GM23338 (cell line): ENCODE measurements around the gene SPECC1. TPM values are rescaled to one million over a fixed set of nuclear protein-coding genes. Genes with fewer than 3 reads are reported as not detected.

Experiments used
- ATAC-seq: fragments of 200-7000 bp; cut with Tn5 transposase; 3 replicates; pipeline ENCODE4 v1.9.1; 2020
- DNase-seq: peaks from one replicate; pipeline ENCODE4 v3.0.0-alpha.2; 2015; ENCODE audit warnings: low spot score
- H2AFZ ChIP-seq: fragments of 200-600 bp; sonication (generic); 2 replicates; pipeline ENCODE4 v1.8.0; 2016; ENCODE audit warnings: antibody characterized with exemption, mild to moderate bottlenecking, moderate library complexity
- H3F3A ChIP-seq: fragments of 200-600 bp; sonication (generic); replicated peaks from 2 replicates; pipeline ENCODE4 v1.8.0; 2017; ENCODE audit warnings: antibody characterized with exemption, mixed run types, low read depth
- H3K27ac ChIP-seq: fragments of 200-600 bp; sonication (generic); 2 replicates; pipeline ENCODE4 v1.6.1; 2016; ENCODE audit warnings: low read depth
- H3K27me3 ChIP-seq: fragments of 200-600 bp; sonication (generic); 2 replicates; pipeline ENCODE4 v1.8.0; 2016; ENCODE audit warnings: mild to moderate bottlenecking, mixed run types, moderate library complexity; ENCODE audit not compliant: insufficient read depth
- H3K36me3 ChIP-seq: fragments of 200-600 bp; sonication (generic); 2 replicates; pipeline ENCODE4 v1.8.0; 2016; ENCODE audit warnings: mild to moderate bottlenecking; ENCODE audit not compliant: insufficient read depth
- H3K4me1 ChIP-seq: fragments of 200-600 bp; sonication (generic); 2 replicates; pipeline ENCODE4 v1.8.0; 2016; ENCODE audit warnings: mild to moderate bottlenecking, moderate library complexity; ENCODE audit not compliant: insufficient read depth
- H3K4me2 ChIP-seq: fragments of 200-600 bp; sonication (generic); 2 replicates; pipeline ENCODE4 v1.7.1; 2017; ENCODE audit warnings: mixed run types
- H3K4me3 ChIP-seq: fragments of 200-600 bp; sonication (generic); 2 replicates; pipeline ENCODE4 v1.6.1; 2016; ENCODE audit warnings: mixed run types
- H3K79me2 ChIP-seq: fragments of 200-600 bp; sonication (generic); replicated peaks from 2 replicates; pipeline ENCODE4 v1.8.0; 2017; ENCODE audit warnings: mild to moderate bottlenecking; ENCODE audit not compliant: insufficient read depth
- H3K9me2 ChIP-seq: fragments of 200-600 bp; sonication (generic); 2 replicates; pipeline ENCODE4 v1.8.0; 2017; ENCODE audit not compliant: insufficient read depth
- H4K20me1 ChIP-seq: fragments of 200-600 bp; sonication (generic); replicated peaks from 2 replicates; pipeline ENCODE4 v1.8.0; 2017; ENCODE audit warnings: mild to moderate bottlenecking; ENCODE audit not compliant: insufficient read depth
- H3K27ac Mint-ChIP-seq: 2 replicates; pipeline ENCODE4 v1.8.0; 2020; ENCODE audit warnings: inconsistent platforms, mild to moderate bottlenecking, moderate library complexity, mixed read lengths
- H3K27me3 Mint-ChIP-seq: 3 replicates; pipeline ENCODE4 v1.8.0; 2022; ENCODE audit warnings: low read depth, mild to moderate bottlenecking, moderate library complexity, mixed read lengths, inconsistent platforms; ENCODE audit not compliant: insufficient read depth, poor library complexity
- H3K36me3 Mint-ChIP-seq: 3 replicates; pipeline ENCODE4 v1.8.0; 2021; ENCODE audit warnings: low read depth, mild to moderate bottlenecking, inconsistent platforms, moderate library complexity, mixed read lengths
- H3K4me1 Mint-ChIP-seq: 3 replicates; pipeline ENCODE4 v1.8.0; 2020; ENCODE audit warnings: mild to moderate bottlenecking, inconsistent platforms, mixed read lengths
- H3K4me3 Mint-ChIP-seq: 3 replicates; pipeline ENCODE4 v1.8.0; 2021; ENCODE audit warnings: moderate library complexity, mild to moderate bottlenecking, inconsistent platforms, mixed read lengths
- H3K9me3 Mint-ChIP-seq: 3 replicates; pipeline ENCODE4 v1.8.0; 2020; ENCODE audit warnings: moderate library complexity, mild to moderate bottlenecking, inconsistent platforms, mixed read lengths
- POLR2AphosphoS5 ChIP-seq: IDR thresholded peaks from 2 replicates; pipeline ENCODE4 v1.6.1; 2016; ENCODE audit warnings: antibody characterized with exemption, low read depth
- ZNF114 ChIP-seq: fragments of 250-450 bp; sonication (Bioruptor Pico); IDR thresholded peaks from 2 replicates; pipeline ENCODE4 v1.5.0; 2020; ENCODE audit warnings: mild to moderate bottlenecking, moderate library complexity
- polyA plus RNA-seq: library from polyadenylated mRNA; unstranded; fragments of >200 nt; fragmentation: Nextera tagmentation; extraction: Ambion mirVana; gene quantifications from 2 replicates; pipeline ENCODE4 v1.2.1, GENCODE V29; 2016
- total RNA-seq: library from RNA; depleted of rRNA; stranded (reverse); fragments of >200 nt; shearing (Covaris generic); gene quantifications from 2 replicates; pipeline ENCODE4 v1.2.3, GENCODE V29; 2014
- TF ChIP-seq, protein P1 (sequence below): fragments of 250-450 bp; sonication (Bioruptor Pico); IDR thresholded peaks from 2 replicates; pipeline ENCODE4 v1.5.0; 2020; ENCODE audit warnings: mild to moderate bottlenecking, moderate library complexity
- TF ChIP-seq, protein P2 (sequence below), 2 experiments: fragments of 200-600 bp in 1 of 2; sonication (generic) in 1 of 2; conservative IDR thresholded peaks; 2 replicates each; pipeline versions ENCODE4 v1.5.1 to v1.6.1; 2016 to 2017; ENCODE audit warnings: antibody characterized with exemption in 2 of 2, low read depth in 2 of 2, mild to moderate bottlenecking in 2 of 2, moderate library complexity in 1 of 2
- TF ChIP-seq, protein P3 (sequence below): IDR thresholded peaks from 2 replicates; pipeline ENCODE4 v1.6.1; 2016; ENCODE audit warnings: antibody characterized with exemption

Gene SPECC1
- total and polyA plus RNA-seq, 2 experiments from 2014 or later = 42.6 to 101 TPM

DNA sequence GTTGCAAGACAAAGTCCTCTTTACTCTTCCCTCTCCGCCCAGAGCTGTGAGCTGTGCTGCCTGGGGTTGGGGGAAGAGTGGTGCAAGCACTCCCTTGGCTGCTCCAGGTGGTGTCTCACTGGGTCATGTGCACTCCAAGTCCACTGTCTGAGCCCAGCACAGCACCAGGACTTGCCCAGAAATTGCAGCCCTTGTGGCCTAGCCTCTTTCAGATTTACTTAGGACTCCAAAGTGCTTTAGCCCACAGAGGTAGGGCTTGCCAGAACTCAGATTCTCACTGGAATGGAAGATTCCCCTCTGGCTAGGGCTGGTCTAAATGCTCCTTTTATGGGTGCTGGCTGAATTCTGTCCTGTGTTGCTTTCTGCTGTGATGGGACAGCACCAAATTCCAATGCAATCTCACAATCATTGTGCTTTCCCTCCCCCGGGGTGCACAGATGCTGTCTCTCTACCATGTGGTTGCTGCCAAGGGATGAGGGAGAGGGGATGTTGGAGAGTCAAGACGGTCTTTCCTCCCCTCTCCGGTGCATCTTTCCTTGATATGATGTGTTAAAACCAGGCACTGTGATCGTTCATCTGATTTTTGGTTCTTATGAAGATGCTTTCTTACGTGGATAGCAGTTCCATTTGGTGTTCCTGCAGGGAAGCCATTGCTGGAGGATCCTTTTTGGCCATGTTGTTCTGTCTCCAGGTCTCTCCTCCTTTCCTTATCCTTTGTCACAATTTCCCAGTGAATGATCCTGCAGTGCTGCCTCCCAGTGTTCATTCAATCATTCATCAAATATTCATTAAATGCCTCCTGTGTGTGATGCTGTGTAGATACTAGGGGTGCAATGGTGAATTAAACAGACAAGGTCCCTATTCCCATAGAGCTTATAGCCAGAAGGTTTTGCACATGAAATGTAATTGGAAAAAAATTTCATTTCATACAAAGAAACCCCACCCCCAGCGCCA, 216.3 kb downstream of the SPECC1 start:
- Mint-ChIP-seq H3K9me3 (no peaks in the 10 kb centered on the region), H3K36me3 (peaks cover 33% of the 10 kb centered on the region), H3K4me3 (no peak overlapping the region), H3K27me3 (no peaks in the 10 kb centered on the region), H3K27ac (peak overlapping the region; percentile 75; the same call in 1 of the 2 replicates), H3K4me1 (peaks cover 56% of the 10 kb centered on the region)
- TF ChIP-seq POLR2AphosphoS5 (no peak), ZNF114 (no peak)
- TF ChIP-seq, protein P1, sequence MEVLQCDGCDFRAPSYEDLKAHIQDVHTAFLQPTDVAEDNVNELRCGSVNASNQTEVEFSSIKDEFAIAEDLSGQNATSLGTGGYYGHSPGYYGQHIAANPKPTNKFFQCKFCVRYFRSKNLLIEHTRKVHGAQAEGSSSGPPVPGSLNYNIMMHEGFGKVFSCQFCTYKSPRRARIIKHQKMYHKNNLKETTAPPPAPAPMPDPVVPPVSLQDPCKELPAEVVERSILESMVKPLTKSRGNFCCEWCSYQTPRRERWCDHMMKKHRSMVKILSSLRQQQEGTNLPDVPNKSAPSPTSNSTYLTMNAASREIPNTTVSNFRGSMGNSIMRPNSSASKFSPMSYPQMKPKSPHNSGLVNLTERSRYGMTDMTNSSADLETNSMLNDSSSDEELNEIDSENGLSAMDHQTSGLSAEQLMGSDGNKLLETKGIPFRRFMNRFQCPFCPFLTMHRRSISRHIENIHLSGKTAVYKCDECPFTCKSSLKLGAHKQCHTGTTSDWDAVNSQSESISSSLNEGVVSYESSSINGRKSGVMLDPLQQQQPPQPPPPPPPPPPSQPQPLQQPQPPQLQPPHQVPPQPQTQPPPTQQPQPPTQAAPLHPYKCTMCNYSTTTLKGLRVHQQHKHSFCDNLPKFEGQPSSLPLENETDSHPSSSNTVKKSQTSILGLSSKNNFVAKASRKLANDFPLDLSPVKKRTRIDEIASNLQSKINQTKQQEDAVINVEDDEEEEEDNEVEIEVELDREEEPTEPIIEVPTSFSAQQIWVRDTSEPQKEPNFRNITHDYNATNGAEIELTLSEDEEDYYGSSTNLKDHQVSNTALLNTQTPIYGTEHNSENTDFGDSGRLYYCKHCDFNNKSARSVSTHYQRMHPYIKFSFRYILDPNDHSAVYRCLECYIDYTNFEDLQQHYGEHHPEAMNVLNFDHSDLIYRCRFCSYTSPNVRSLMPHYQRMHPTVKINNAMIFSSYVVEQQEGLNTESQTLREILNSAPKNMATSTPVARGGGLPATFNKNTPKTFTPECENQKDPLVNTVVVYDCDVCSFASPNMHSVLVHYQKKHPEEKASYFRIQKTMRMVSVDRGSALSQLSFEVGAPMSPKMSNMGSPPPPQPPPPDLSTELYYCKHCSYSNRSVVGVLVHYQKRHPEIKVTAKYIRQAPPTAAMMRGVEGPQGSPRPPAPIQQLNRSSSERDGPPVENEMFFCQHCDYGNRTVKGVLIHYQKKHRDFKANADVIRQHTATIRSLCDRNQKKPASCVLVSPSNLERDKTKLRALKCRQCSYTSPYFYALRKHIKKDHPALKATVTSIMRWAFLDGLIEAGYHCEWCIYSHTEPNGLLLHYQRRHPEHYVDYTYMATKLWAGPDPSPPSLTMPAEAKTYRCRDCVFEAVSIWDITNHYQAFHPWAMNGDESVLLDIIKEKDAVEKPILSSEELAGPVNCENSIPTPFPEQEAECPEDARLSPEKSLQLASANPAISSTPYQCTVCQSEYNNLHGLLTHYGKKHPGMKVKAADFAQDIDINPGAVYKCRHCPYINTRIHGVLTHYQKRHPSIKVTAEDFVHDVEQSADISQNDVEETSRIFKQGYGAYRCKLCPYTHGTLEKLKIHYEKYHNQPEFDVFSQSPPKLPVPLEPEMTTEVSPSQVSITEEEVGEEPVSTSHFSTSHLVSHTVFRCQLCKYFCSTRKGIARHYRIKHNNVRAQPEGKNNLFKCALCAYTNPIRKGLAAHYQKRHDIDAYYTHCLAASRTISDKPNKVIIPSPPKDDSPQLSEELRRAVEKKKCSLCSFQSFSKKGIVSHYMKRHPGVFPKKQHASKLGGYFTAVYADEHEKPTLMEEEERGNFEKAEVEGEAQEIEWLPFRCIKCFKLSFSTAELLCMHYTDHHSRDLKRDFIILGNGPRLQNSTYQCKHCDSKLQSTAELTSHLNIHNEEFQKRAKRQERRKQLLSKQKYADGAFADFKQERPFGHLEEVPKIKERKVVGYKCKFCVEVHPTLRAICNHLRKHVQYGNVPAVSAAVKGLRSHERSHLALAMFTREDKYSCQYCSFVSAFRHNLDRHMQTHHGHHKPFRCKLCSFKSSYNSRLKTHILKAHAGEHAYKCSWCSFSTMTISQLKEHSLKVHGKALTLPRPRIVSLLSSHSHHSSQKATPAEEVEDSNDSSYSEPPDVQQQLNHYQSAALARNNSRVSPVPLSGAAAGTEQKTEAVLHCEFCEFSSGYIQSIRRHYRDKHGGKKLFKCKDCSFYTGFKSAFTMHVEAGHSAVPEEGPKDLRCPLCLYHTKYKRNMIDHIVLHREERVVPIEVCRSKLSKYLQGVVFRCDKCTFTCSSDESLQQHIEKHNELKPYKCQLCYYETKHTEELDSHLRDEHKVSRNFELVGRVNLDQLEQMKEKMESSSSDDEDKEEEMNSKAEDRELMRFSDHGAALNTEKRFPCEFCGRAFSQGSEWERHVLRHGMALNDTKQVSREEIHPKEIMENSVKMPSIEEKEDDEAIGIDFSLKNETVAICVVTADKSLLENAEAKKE (CRISPR knock-in tag) = no peak
- TF ChIP-seq, protein P2, sequence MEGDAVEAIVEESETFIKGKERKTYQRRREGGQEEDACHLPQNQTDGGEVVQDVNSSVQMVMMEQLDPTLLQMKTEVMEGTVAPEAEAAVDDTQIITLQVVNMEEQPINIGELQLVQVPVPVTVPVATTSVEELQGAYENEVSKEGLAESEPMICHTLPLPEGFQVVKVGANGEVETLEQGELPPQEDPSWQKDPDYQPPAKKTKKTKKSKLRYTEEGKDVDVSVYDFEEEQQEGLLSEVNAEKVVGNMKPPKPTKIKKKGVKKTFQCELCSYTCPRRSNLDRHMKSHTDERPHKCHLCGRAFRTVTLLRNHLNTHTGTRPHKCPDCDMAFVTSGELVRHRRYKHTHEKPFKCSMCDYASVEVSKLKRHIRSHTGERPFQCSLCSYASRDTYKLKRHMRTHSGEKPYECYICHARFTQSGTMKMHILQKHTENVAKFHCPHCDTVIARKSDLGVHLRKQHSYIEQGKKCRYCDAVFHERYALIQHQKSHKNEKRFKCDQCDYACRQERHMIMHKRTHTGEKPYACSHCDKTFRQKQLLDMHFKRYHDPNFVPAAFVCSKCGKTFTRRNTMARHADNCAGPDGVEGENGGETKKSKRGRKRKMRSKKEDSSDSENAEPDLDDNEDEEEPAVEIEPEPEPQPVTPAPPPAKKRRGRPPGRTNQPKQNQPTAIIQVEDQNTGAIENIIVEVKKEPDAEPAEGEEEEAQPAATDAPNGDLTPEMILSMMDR (conservative IDR thresholded peaks at IDR 0.05; ENCODE audit: low read depth in 2 of 2) = peak in 1 of 2 experiments; percentile 39; a peak in 1 of 4 replicates
- TF ChIP-seq, protein P3, sequence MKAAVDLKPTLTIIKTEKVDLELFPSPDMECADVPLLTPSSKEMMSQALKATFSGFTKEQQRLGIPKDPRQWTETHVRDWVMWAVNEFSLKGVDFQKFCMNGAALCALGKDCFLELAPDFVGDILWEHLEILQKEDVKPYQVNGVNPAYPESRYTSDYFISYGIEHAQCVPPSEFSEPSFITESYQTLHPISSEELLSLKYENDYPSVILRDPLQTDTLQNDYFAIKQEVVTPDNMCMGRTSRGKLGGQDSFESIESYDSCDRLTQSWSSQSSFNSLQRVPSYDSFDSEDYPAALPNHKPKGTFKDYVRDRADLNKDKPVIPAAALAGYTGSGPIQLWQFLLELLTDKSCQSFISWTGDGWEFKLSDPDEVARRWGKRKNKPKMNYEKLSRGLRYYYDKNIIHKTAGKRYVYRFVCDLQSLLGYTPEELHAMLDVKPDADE = no peak
- peak; percentile 41 for DNase-seq
- Histone ChIP-seq H3K27ac (peak overlapping the region; percentile 67; the same call in 1 of the 2 replicates), H2AFZ (no peak overlapping the region), H3F3A (no peaks in the 10 kb centered on the region), H3K9me2 (no peaks in the 10 kb centered on the region), H3K4me2 (peak overlapping the region; percentile 21; the same call in 1 of the 2 replicates), H4K20me1 (peaks cover 3% of the 10 kb centered on the region), H3K27me3 (no peaks in the 10 kb centered on the region), H3K4me3 (no peak overlapping the region), H3K4me1 (peaks cover 22% of the 10 kb centered on the region), H3K36me3 (0 out of 2 replicates have a peak, but pooled peaks cover 4% of the 10 kb centered on the region), H3K79me2 (peaks cover 67% of the 10 kb centered on the region)
- ATAC-seq = peak; percentile 20
